Tibial nerve (tissue), 4 donors: ENCODE data around the gene HOXB5. TPM values are rescaled to one million over a fixed set of nuclear protein-coding genes. Genes with fewer than 3 reads are reported as not detected.

Experiments
- DNase-seq, 2 donors: peaks; one replicate each; pipeline ENCODE4 v3.0.0-alpha.2; 2019; ENCODE audit warnings: low spot score in 2 of 2
- H3K27ac ChIP-seq, 4 donors: fragments of 200-600 bp; sonication (generic) in 3 of 4; one replicate each; pipeline ENCODE4 v1.5.1; 2017 to 2019; ENCODE audit warnings: mild to moderate bottlenecking in 1 of 4
- H3K27me3 ChIP-seq, 2 donors: fragments of 200-600 bp; sonication (generic) in 1 of 2; one replicate each; pipeline versions ENCODE4 v1.5.1 to v1.6.0; 2017 to 2019
- H3K36me3 ChIP-seq, 3 donors: fragments of 200-600 bp; sonication (generic); one replicate each; pipeline ENCODE4 v1.5.1; 2018 to 2019
- H3K4me1 ChIP-seq, 4 donors: fragments of 200-600 bp; sonication (generic) in 3 of 4; one replicate each; pipeline ENCODE4 v1.5.1; 2017 to 2019
- H3K4me3 ChIP-seq, 4 donors: fragments of 200-600 bp; sonication (generic) in 3 of 4; one replicate each; pipeline ENCODE4 v1.5.1; 2017 to 2019; ENCODE audit warnings: mild to moderate bottlenecking in 1 of 4, moderate library complexity in 1 of 4
- H3K9me3 ChIP-seq, 4 donors: fragments of 200-600 bp; sonication (generic) in 3 of 4; one replicate each; pipeline ENCODE4 v1.5.1; 2017 to 2019
- CTCF ChIP-seq, 5 experiments: fragments of 200-600 bp in 3 of 5; fragments of 450-650 bp in 2 of 5; sonication (generic) in 3 of 5; IDR thresholded peaks; one replicate each; pipeline ENCODE4 v1.5.1; 2016 to 2019; ENCODE audit warnings: antibody characterized with exemption in 5 of 5, mild to moderate bottlenecking in 3 of 5, moderate library complexity in 2 of 5
- EP300 ChIP-seq, 2 donors: sonication (generic); formaldehyde crosslinking; IDR thresholded peaks; one replicate each; pipeline ENCODE4 v1.6.1; 2017; ENCODE audit warnings: antibody characterized with exemption in 2 of 2, mild to moderate bottlenecking in 1 of 2
- POLR2A ChIP-seq, 2 donors: fragments of 450-650 bp; IDR thresholded peaks; one replicate each; pipeline ENCODE4 v1.6.1; 2017; ENCODE audit warnings: antibody characterized with exemption in 2 of 2, mild to moderate bottlenecking in 2 of 2, moderate library complexity in 2 of 2
- WGBS, 2 donors: methylation state at CpG; one replicate each; pipeline ENCODE4 v1.1.5; 2018; 5-methylcytosine and 5-hydroxymethylcytosine counted together
- total RNA-seq, 4 donors: library from RNA; depleted of rRNA; stranded (reverse); fragments of >200 nt; gene quantifications; one replicate each; pipeline ENCODE4 v1.1.0, GENCODE V29; 2016

The HOXB5 gene
- total RNA-seq, 4 donors from 2014 or later, result 1.6 to 1.8 TPM; not detected in 2

- no peaks in the 10 kb centered on the region for H3K9me3 ChIP-seq
- no peak for DNase-seq
- peaks cover 0 to 31% (median 2%) of the 10 kb centered on the region in 4 donors for H3K4me1 ChIP-seq
- 43 to 47% methylated on average over 10 of the region's 10 CpGs for WGBS, 2 donors
- H3K36me3 ChIP-seq, result no peaks in the 10 kb centered on the region
- no peak overlapping the region for H3K4me3 ChIP-seq
- peak overlapping the region; percentile 47 to 96 (median 90) for H3K27ac ChIP-seq
- peaks cover 0 to 71% of the 10 kb centered on the region in 2 donors for H3K27me3 ChIP-seq
- TF ChIP-seq EP300 (IDR thresholded peaks at IDR 0.05) (no peak), CTCF (IDR thresholded peaks at IDR 0.05) (no peak), POLR2A (IDR thresholded peaks at IDR 0.05) (no peak)
These were observed 47.2 kb downstream of the HOXB5 start for GRCh38 chr17:48546137-48546923.

- Histone ChIP-seq H3K4me1 (peaks cover 0 to 34% (median 2%) of the 10 kb centered on the region in 4 donors), H3K9me3 (no peaks in the 10 kb centered on the region), H3K27ac (peak overlapping the region; percentile 89 to 96 (median 92)), H3K4me3 (no peak overlapping the region), H3K36me3 (no peaks in the 10 kb centered on the region), H3K27me3 (peaks cover 0 to 68% of the 10 kb centered on the region in 2 donors)
- TF ChIP-seq EP300 (IDR thresholded peaks at IDR 0.05), result no peak
- no peak for TF ChIP-seq POLR2A (IDR thresholded peaks at IDR 0.05)
- TF ChIP-seq CTCF (IDR thresholded peaks at IDR 0.05), result no peak
- WGBS, 2 donors, result 94 to 95% methylated on average over 1 of the region's 1 CpG
- DNase-seq, result no peak
These were observed 48.0 kb downstream of the HOXB5 start for GRCh38 chr17:48545539-48545938.

GRCh38 chr17:48545022-48545375, 48.6 kb downstream of the HOXB5 start, which contains the start of gene HOXB2:
TSS of gene HOXB2 (minus strand) at chr17:48545109. CDS start at chr17:48544911, 198 bp downstream.
- no peak for DNase-seq
- TF ChIP-seq CTCF (IDR thresholded peaks at IDR 0.05), result no peak
- TF ChIP-seq POLR2A (IDR thresholded peaks at IDR 0.05), result peak in 1 of 2 donors; percentile 7
- peak in 1 of 2 donors; percentile 15 for TF ChIP-seq EP300 (IDR thresholded peaks at IDR 0.05)
- H3K27me3 ChIP-seq, result peaks cover 0 to 68% of the 10 kb centered on the region in 2 donors
- peaks cover 0 to 32% (median 2%) of the 10 kb centered on the region in 4 donors for H3K4me1 ChIP-seq
- H3K9me3 ChIP-seq, result no peaks in the 10 kb centered on the region
- H3K4me3 ChIP-seq, result peak within 1 kb of the TSS; percentile 51 to 66 (median 59)
- WGBS, 2 donors, result 19 to 29% methylated on average over 12 of the region's 12 CpGs
- no peaks in the 10 kb centered on the region for H3K36me3 ChIP-seq
- peak within 1 kb of the TSS; percentile 89 to 96 (median 92) for H3K27ac ChIP-seq

GRCh38 chr17:48544349-48545021, 49.1 kb downstream of the HOXB5 start:
- Histone ChIP-seq H3K4me1 (peaks cover 0 to 32% (median 2%) of the 10 kb centered on the region in 4 donors), H3K4me3 (peak overlapping the region; percentile 51 to 66 (median 59)), H3K9me3 (no peaks in the 10 kb centered on the region), H3K27ac (peak overlapping the region; percentile 89 to 96 (median 92)), H3K27me3 (peaks cover 0 to 64% of the 10 kb centered on the region in 2 donors), H3K36me3 (no peaks in the 10 kb centered on the region)
- WGBS, 2 donors, result 2 to 3% methylated on average over 34 to 38 of the region's 38 CpGs
- DNase-seq, result peak; percentile 19 to 49
- TF ChIP-seq POLR2A (IDR thresholded peaks at IDR 0.05), result no peak
- no peak for TF ChIP-seq CTCF (IDR thresholded peaks at IDR 0.05)
- TF ChIP-seq EP300 (IDR thresholded peaks at IDR 0.05), result peak in 1 of 2 donors; percentile 7
